Progenitor cell of endocrine pancreas (in vitro differentiated cells): ENCODE data around the gene CSGALNACT2. TPM values are rescaled to one million over a fixed set of nuclear protein-coding genes. Genes with fewer than 3 reads are reported as not detected.
A peak's percentile ranks its signal among the peaks of the same experiment; 100 is the strongest.

Experiments used
- DNase-seq: peaks from one replicate; pipeline ENCODE4 v3.0.0; 2021; ENCODE audit warnings: low spot score; ENCODE audit not compliant: unreplicated experiment
- H3K27ac Mint-ChIP-seq: 2 replicates; pipeline ENCODE4 v1.8.0; 2021; ENCODE audit warnings: mild to moderate bottlenecking, moderate library complexity, mixed read lengths
- H3K27me3 Mint-ChIP-seq: 2 replicates; pipeline ENCODE4 v1.8.0; 2021; ENCODE audit warnings: mixed read lengths
- H3K36me3 Mint-ChIP-seq: 2 replicates; pipeline ENCODE4 v1.8.0; 2022; ENCODE audit warnings: mixed read lengths; ENCODE audit not compliant: insufficient read depth
- H3K4me1 Mint-ChIP-seq: 2 replicates; pipeline ENCODE4 v1.8.0; 2021; ENCODE audit warnings: low read depth, mixed read lengths
- H3K4me3 Mint-ChIP-seq: 2 replicates; pipeline ENCODE4 v1.8.0; 2021; ENCODE audit warnings: low read depth, mild to moderate bottlenecking, moderate library complexity, mixed read lengths
- H3K9me3 Mint-ChIP-seq: 2 replicates; pipeline ENCODE4 v1.8.0; 2021; ENCODE audit warnings: low read depth, mixed read lengths
- total RNA-seq: library from RNA; stranded (reverse); gene quantifications from 2 replicates; pipeline ENCODE4 v1.2.1, GENCODE V29; 2021
- TF ChIP-seq, protein P1 (sequence below): fragments of 200-600 bp; sonication (generic); IDR thresholded peaks from one replicate; pipeline ENCODE4 v1.5.0; 2021; ENCODE audit warnings: antibody characterized with exemption, mild to moderate bottlenecking; ENCODE audit not compliant: unreplicated experiment

CSGALNACT2 gene
- total RNA-seq, 1 donor from 2014 or later: 8.9 TPM

DNA sequence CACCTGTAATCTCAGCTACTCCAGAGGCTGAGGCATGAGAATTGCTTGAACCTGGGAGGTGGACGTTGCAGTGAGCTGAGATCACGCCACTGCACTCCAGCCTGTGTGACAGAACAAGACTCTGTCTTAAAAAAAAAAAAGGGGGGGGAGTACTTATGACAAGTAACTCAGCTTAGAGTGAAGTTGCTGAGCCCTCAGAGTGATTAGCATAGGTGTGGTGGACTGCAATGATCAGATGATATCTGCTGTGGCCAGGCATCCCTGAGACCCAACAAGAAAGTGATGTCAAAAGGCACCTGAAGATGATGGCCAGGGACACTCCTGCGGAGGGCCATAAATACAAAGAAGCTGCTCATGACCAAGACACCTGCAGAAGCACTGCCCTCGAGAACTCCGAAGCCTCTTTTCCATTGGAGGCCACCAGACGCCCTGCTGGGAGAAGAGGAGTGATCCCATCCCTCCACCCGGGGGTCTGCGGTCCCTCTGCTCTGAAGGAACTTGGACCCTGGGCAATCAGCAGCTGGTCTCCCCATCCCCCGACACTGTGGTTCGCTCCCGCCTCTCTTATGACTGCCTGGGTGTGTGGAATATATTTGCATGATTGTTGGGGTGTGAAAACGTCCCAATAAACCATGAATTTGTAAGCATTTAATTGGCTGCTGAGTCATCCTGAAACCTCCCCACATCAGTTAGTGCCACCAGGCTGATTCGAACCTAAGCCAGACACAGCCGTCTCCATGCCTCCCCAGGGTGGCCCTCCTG is 82.6 kb downstream of the CSGALNACT2 start:
- TF ChIP-seq, protein P1, sequence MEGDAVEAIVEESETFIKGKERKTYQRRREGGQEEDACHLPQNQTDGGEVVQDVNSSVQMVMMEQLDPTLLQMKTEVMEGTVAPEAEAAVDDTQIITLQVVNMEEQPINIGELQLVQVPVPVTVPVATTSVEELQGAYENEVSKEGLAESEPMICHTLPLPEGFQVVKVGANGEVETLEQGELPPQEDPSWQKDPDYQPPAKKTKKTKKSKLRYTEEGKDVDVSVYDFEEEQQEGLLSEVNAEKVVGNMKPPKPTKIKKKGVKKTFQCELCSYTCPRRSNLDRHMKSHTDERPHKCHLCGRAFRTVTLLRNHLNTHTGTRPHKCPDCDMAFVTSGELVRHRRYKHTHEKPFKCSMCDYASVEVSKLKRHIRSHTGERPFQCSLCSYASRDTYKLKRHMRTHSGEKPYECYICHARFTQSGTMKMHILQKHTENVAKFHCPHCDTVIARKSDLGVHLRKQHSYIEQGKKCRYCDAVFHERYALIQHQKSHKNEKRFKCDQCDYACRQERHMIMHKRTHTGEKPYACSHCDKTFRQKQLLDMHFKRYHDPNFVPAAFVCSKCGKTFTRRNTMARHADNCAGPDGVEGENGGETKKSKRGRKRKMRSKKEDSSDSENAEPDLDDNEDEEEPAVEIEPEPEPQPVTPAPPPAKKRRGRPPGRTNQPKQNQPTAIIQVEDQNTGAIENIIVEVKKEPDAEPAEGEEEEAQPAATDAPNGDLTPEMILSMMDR: no peak
- H3K4me1 Mint-ChIP-seq: no peaks in the 10 kb centered on the region
- H3K9me3 Mint-ChIP-seq: no peaks in the 10 kb centered on the region
- H3K36me3 Mint-ChIP-seq: no peaks in the 10 kb centered on the region
- H3K27ac Mint-ChIP-seq: no peak overlapping the region
- no peak for DNase-seq
- peaks cover 12% of the 10 kb centered on the region for H3K27me3 Mint-ChIP-seq
- no peak overlapping the region for H3K4me3 Mint-ChIP-seq

DNA sequence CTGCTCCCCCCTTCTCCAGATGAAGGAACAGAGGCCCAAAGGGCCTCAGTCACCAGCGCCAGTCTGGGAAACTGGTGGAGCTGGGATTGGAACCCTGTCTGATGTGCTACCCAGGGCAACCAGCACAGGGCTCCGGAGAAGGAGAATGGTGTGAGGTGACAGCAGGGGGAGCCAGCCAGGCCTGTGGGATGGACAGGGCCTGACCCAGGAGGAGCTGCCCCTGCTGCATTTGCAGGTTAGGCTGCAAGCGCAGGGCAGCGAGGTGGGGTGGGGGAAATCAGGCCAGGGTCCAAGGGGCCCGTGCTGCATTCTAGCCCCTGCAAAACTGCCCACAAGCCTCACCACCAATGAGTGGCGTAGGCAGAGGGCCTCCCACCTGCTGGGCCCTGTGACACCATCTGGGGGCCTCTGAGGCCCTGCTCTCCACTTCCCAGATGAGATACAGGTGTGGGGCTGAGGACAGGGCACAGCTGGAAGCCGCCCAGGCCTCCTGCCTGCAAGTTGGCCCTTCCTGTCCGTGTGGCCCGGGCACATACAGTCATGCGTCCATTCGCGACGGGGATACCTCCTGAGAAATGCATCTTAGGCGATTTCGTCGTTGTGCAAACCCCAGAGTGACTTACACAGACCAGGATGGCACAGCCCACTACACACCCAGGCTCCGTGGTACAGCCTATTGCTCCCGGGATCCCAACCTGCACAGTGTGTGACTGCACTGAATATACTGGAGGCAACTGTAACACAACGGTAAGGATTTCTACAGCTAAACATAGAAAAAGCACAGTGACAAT is 83.4 kb downstream of the CSGALNACT2 start:
- Mint-ChIP-seq H3K27ac (no peak overlapping the region), H3K4me3 (no peak overlapping the region), H3K27me3 (peaks cover 15% of the 10 kb centered on the region), H3K4me1 (no peaks in the 10 kb centered on the region), H3K9me3 (no peaks in the 10 kb centered on the region), H3K36me3 (no peaks in the 10 kb centered on the region)
- TF ChIP-seq, protein P1: peak; percentile 31
- DNase-seq: no peak

DNA sequence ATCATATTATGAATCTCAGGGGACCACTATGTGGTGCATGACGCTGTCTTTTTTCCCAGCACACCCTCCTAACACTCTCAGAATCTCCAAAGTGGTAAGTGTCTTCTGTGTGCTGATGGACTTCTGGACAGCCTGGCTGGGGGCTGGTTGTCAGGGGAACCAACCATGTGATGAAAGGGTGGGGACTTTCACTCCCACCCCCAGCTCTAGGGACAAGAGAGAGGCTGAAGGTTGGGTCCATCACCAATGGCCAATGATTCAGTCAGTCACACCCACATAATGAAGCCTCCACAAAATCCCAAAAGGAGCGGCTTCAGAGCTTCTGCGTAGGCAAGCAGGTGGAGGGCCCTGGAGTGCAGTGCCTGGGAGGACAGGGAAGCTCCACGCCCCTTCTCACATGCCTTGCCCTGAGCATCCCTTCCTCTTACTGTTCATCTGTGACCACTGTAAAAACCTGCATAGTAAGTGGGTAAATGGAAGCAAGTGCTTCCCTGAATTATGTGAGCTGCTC is 84.0 kb downstream of the CSGALNACT2 start:
- Mint-ChIP-seq H3K4me3 (no peak overlapping the region), H3K36me3 (no peaks in the 10 kb centered on the region), H3K4me1 (no peaks in the 10 kb centered on the region), H3K27me3 (peaks cover 22% of the 10 kb centered on the region), H3K9me3 (no peaks in the 10 kb centered on the region), H3K27ac (no peak overlapping the region)
- DNase-seq: no peak
- TF ChIP-seq, protein P1: no peak

DNA sequence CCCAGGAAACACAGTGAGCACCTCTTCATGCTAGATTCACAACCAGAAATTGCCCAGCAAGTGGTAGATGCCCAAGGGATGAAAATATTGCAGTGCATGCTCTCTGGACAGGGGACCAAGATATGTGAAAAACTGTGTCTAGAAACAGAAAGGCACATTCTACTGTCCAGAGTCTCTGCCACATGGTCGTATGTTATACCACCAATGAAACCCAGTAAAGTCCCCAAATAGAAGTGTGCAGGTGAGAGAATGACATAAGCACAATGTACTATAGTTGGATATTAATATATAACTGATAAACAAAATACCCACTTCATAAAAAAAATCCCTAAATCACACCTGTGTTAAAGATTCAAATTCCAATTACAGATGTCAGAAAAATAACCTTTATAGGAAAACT is 84.8 kb downstream of the CSGALNACT2 start:
- Mint-ChIP-seq H3K27me3 (peaks cover 30% of the 10 kb centered on the region), H3K36me3 (no peaks in the 10 kb centered on the region), H3K9me3 (no peaks in the 10 kb centered on the region), H3K4me3 (no peak overlapping the region), H3K27ac (no peak overlapping the region), H3K4me1 (no peaks in the 10 kb centered on the region)
- DNase-seq: no peak
- TF ChIP-seq, protein P1: no peak

DNA sequence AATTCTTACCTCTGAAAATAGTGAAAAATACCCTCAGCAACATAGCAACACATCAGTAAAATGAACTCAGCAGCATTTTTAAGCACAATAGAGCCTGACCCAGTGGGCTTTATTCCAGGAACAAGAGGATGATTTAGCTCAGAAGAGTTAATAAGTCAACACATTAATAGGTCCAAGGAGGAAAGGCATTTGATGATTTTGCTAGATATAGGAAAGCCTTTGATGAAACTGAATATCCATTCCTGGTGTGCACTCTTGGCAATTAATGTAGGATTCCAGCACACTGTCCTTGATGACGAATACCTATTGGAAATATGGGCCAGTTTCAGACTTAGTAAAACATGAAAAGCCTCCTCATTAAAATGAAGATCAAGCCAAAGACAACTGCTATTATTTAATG is 86.1 kb downstream of the CSGALNACT2 start:
- DNase-seq: no peak
- H3K27ac Mint-ChIP-seq: no peak overlapping the region
- H3K27me3 Mint-ChIP-seq: peaks cover 42% of the 10 kb centered on the region
- H3K9me3 Mint-ChIP-seq: no peaks in the 10 kb centered on the region
- no peaks in the 10 kb centered on the region for H3K36me3 Mint-ChIP-seq
- H3K4me3 Mint-ChIP-seq: no peak overlapping the region
- peaks cover 3% of the 10 kb centered on the region for H3K4me1 Mint-ChIP-seq
- TF ChIP-seq, protein P1: no peak
